H1 (cell line): Measurements from ENCODE around the gene CAPN7. TPM values are rescaled to one million over a fixed set of nuclear protein-coding genes. Genes with fewer than 3 reads are reported as not detected.

Experiments
- CTCF ChIA-PET: fragments of 300-600 bp; sonication (Branson Sonifier 250); formaldehyde crosslinking; loops from one replicate; lab custom pipeline; 2021; ENCODE audit not compliant: partially characterized antibody; lab: Charles Lee
- POLR2A ChIA-PET: fragments of 300-600 bp; sonication (Branson Sonifier 250); formaldehyde crosslinking; loops from one replicate; lab custom pipeline; 2021; ENCODE audit warnings: inconsistent platforms; ENCODE audit not compliant: partially characterized antibody; lab: Charles Lee
- DNase-seq, 2 experiments: peaks; one replicate each; pipeline versions ENCODE4 v3.0.0 to v3.0.0-alpha.2; 2010 to 2022; ENCODE audit warnings: low spot score in 2 of 2, low read depth in 1 of 2, mixed read lengths in 1 of 2
- FAIRE-seq: peaks from 2 replicates; lab custom pipeline; 2011; peaks lifted over from hg19 to GRCh38; lab: Jason Lieb, UNC
- H2AFZ ChIP-seq: 2 replicates; pipeline ENCODE4 v1.8.1; 2012; ENCODE audit warnings: low read length, inconsistent platforms
- H2AK5ac ChIP-seq: 2 replicates; pipeline ENCODE4 v1.6.1; 2013; ENCODE audit warnings: low read depth, low read length
- H2BK120ac ChIP-seq: replicated peaks from 2 replicates; pipeline ENCODE3; 2013; ENCODE audit warnings: low read depth, low read length, inconsistent platforms
- H2BK12ac ChIP-seq: 2 replicates; pipeline ENCODE4 v1.6.1; 2013; ENCODE audit warnings: low read depth, low read length
- H2BK15ac ChIP-seq: 2 replicates; pipeline ENCODE4 v1.6.1; 2013; ENCODE audit warnings: low read length
- H2BK20ac ChIP-seq: 2 replicates; pipeline ENCODE4 v1.6.1; 2013; ENCODE audit warnings: low read length
- H2BK5ac ChIP-seq: 2 replicates; pipeline ENCODE4 v1.6.1; 2013; ENCODE audit warnings: low read depth, low read length
- H3K14ac ChIP-seq: 2 replicates; pipeline ENCODE4 v1.6.1; 2013; ENCODE audit warnings: inconsistent platforms; ENCODE audit not compliant: insufficient read length
- H3K18ac ChIP-seq: 2 replicates; pipeline ENCODE4 v1.6.1; 2013; ENCODE audit warnings: low read length; ENCODE audit errors: extremely low read depth
- H3K23ac ChIP-seq: 2 replicates; pipeline ENCODE4 v1.6.1; 2013; ENCODE audit warnings: inconsistent platforms; ENCODE audit not compliant: insufficient read length
- H3K23me2 ChIP-seq: 2 replicates; pipeline ENCODE4 v1.6.1; 2013; ENCODE audit warnings: low read depth, low read length
- H3K27ac ChIP-seq: 2 replicates; pipeline ENCODE4 v1.6.1; 2011; ENCODE audit warnings: low read depth, low read length, inconsistent platforms
- H3K27me3 ChIP-seq, 4 experiments: replicated peaks in 1 of 4; 1 replicate in 1 of 4; 2 replicates in 3 of 4; pipeline versions ENCODE4 v1.6.1 to v1.8.1; 2011 to 2013; ENCODE audit warnings: low read length in 3 of 4, mild to moderate bottlenecking in 3 of 4, inconsistent platforms in 2 of 4, mixed read lengths in 2 of 4, moderate library complexity in 1 of 4; ENCODE audit not compliant: control insufficient read depth in 3 of 4, insufficient read depth in 3 of 4; ENCODE audit errors: extremely low read depth in 1 of 4
- H3K36me3 ChIP-seq, 4 experiments: 2 replicates each; pipeline versions ENCODE4 v1.6.1 to v1.8.1; 2011 to 2013; ENCODE audit warnings: mild to moderate bottlenecking in 4 of 4, low read length in 3 of 4, moderate library complexity in 2 of 4, control low read depth in 1 of 4, inconsistent platforms in 1 of 4; ENCODE audit not compliant: insufficient read depth in 4 of 4, control insufficient read depth in 2 of 4
- H3K4ac ChIP-seq: replicated peaks from 2 replicates; pipeline ENCODE3; 2013; ENCODE audit warnings: low read length, low read depth, mixed read lengths, inconsistent platforms; ENCODE audit not compliant: insufficient read length
- H3K4me1 ChIP-seq, 4 experiments: replicated peaks in 1 of 4; 1 replicate in 1 of 4; 2 replicates in 3 of 4; pipeline versions ENCODE4 v1.6.1 to v1.8.1; 2011 to 2013; ENCODE audit warnings: low read length in 3 of 4, inconsistent platforms in 2 of 4, mixed read lengths in 1 of 4; ENCODE audit not compliant: insufficient read depth in 4 of 4, control insufficient read depth in 3 of 4
- H3K4me2 ChIP-seq, 2 experiments: 2 replicates each; pipeline versions ENCODE4 v1.6.1 to v1.8.1; 2011 to 2013; ENCODE audit warnings: low read depth in 2 of 2, low read length in 2 of 2, control low read depth in 1 of 2, inconsistent platforms in 1 of 2, mild to moderate bottlenecking in 1 of 2; ENCODE audit not compliant: insufficient read depth in 1 of 2
- H3K4me3 ChIP-seq, 4 experiments: fragments of 200-600, 300-600 bp in 1 of 4; sonication (generic), shearing (Covaris generic), sonication (Bioruptor Twin) in 1 of 4; 2 replicates each; pipeline versions ENCODE4 v1.5.1 to v1.8.1; 2011 to 2016; ENCODE audit warnings: low read length in 4 of 4, low read depth in 3 of 4, control low read depth in 2 of 4, inconsistent platforms in 2 of 4, mild to moderate bottlenecking in 2 of 4, mixed read lengths in 1 of 4, moderate library complexity in 1 of 4; ENCODE audit not compliant: insufficient read depth in 2 of 4; ENCODE audit errors: extremely low read depth in 1 of 4
- H3K56ac ChIP-seq: replicated peaks from 2 replicates; pipeline ENCODE3; 2013; ENCODE audit warnings: low read depth, mild to moderate bottlenecking, mixed read lengths, low read length, inconsistent platforms; ENCODE audit not compliant: insufficient read length
- H3K79me1 ChIP-seq: 2 replicates; pipeline ENCODE4 v1.6.1; 2013; ENCODE audit warnings: low read depth, low read length, control low read depth
- H3K79me2 ChIP-seq, 2 experiments: 2 replicates each; pipeline versions ENCODE4 v1.6.1 to v1.8.1; 2012 to 2013; ENCODE audit warnings: low read length in 2 of 2, mild to moderate bottlenecking in 2 of 2, inconsistent platforms in 1 of 2; ENCODE audit not compliant: insufficient read depth in 2 of 2, control insufficient read depth in 1 of 2
- H3K9ac ChIP-seq, 4 experiments: replicated peaks in 1 of 4; 1 replicate in 1 of 4; 2 replicates in 3 of 4; pipeline versions ENCODE4 v1.6.1 to v1.8.1; 2011 to 2013; ENCODE audit warnings: low read depth in 3 of 4, low read length in 3 of 4, control low read depth in 2 of 4, mild to moderate bottlenecking in 2 of 4, moderate library complexity in 2 of 4, inconsistent platforms in 1 of 4; ENCODE audit errors: extremely low read depth in 1 of 4
- H3K9me3 ChIP-seq, 2 experiments: 2 replicates each; pipeline versions ENCODE4 v1.6.1 to v1.8.1; 2012 to 2013; ENCODE audit warnings: mild to moderate bottlenecking in 2 of 2, moderate library complexity in 2 of 2, control low read depth in 1 of 2, inconsistent platforms in 1 of 2, low read depth in 1 of 2, low read length in 1 of 2, mixed read lengths in 1 of 2; ENCODE audit not compliant: insufficient read depth in 2 of 2
- H4K20me1 ChIP-seq, 2 experiments: replicated peaks in 1 of 2; 2 replicates each; pipeline versions ENCODE3 to v1.8.1; 2011 to 2013; ENCODE audit warnings: inconsistent platforms in 2 of 2, low read length in 2 of 2, mild to moderate bottlenecking in 1 of 2; ENCODE audit not compliant: insufficient read depth in 2 of 2, control insufficient read depth in 1 of 2
- H4K5ac ChIP-seq: 2 replicates; pipeline ENCODE4 v1.6.1; 2013; ENCODE audit warnings: low read length, low read depth, mixed read lengths, inconsistent platforms; ENCODE audit not compliant: insufficient read length
- H4K8ac ChIP-seq: 2 replicates; pipeline ENCODE4 v1.8.0; 2013; ENCODE audit warnings: mild to moderate bottlenecking, moderate library complexity, low read length, inconsistent platforms; ENCODE audit not compliant: insufficient read depth; ENCODE audit errors: extremely low read depth
- H4K91ac ChIP-seq: replicated peaks from 2 replicates; pipeline ENCODE3; 2013; ENCODE audit warnings: low read length, mixed read lengths, inconsistent platforms; ENCODE audit not compliant: insufficient read length
- ATF2 ChIP-seq: IDR thresholded peaks from 2 replicates; pipeline ENCODE4 v1.6.1; 2012; ENCODE audit warnings: low read length, inconsistent platforms
- CBX8 ChIP-seq: fragments of 300-800, 300-1000 bp; sonication (generic); IDR thresholded peaks from 2 replicates; pipeline ENCODE4 v1.7.1; 2016; ENCODE audit warnings: low read depth, low read length, borderline replicate concordance
- CHD1 ChIP-seq: IDR thresholded peaks from 2 replicates; pipeline ENCODE4 v1.6.1; 2012; ENCODE audit warnings: low read depth, low read length, improper control_type of control experiment
- GTF2F1 ChIP-seq: IDR thresholded peaks from 2 replicates; pipeline ENCODE4 v1.6.1; 2012; ENCODE audit warnings: low read depth, low read length, improper control_type of control experiment, borderline replicate concordance
- HDAC6 ChIP-seq: IDR thresholded peaks from one replicate; pipeline ENCODE4 v1.7.1; 2012; ENCODE audit warnings: low read depth, mild to moderate bottlenecking, inconsistent platforms, low read length, moderate library complexity
- MAX ChIP-seq: IDR thresholded peaks from 2 replicates; pipeline ENCODE4 v1.6.1; 2012; ENCODE audit warnings: inconsistent platforms
- RBBP5 ChIP-seq: IDR thresholded peaks from 2 replicates; pipeline ENCODE4 v1.7.1; 2012; ENCODE audit warnings: low read depth, mild to moderate bottlenecking, inconsistent platforms, low read length, moderate library complexity, borderline replicate concordance
- SP1 ChIP-seq: IDR thresholded peaks from 2 replicates; pipeline ENCODE4 v1.6.1; 2011; ENCODE audit warnings: low read depth, low read length
- USF2 ChIP-seq: IDR thresholded peaks from 2 replicates; pipeline ENCODE4 v1.6.1; 2011; ENCODE audit warnings: low read length, improper control_type of control experiment
- WGBS, 2 experiments: shearing (Covaris generic) in 1 of 2; methylation state at CpG; one replicate each; pipeline versions ENCODE4 v1.1.6 to v1.1.7; 2013 to 2015; ENCODE audit warnings: low lambda C conversion rate in 2 of 2, mixed read lengths in 2 of 2, inconsistent platforms in 1 of 2, low coverage in 1 of 2, missing lambda C conversion rate in 1 of 2; ENCODE audit not compliant: insufficient replicate concordance in 2 of 2, insufficient coverage in 1 of 2, insufficient read length in 1 of 2; ENCODE audit errors: extremely low coverage in 1 of 2, missing lambda C conversion rate in 1 of 2; 5-methylcytosine and 5-hydroxymethylcytosine counted together
- polyA plus RNA-seq, 7 experiments: library from polyadenylated mRNA; depleted of rRNA in 3 of 7; stranded (reverse) in 5 of 7; unstranded in 2 of 7; fragments of >200 nt in 5 of 7; fragments of 200-250 nt in 2 of 7; gene quantifications; 1 replicate in 5 of 7; 2 replicates in 1 of 7; 4 replicates in 1 of 7; pipeline versions ENCODE4 v1.2.1 to v1.2.3, GENCODE V29; 2011 to 2013; ENCODE audit warnings: missing spikeins in 2 of 7, mixed read lengths in 2 of 7
- total RNA-seq: library from RNA; stranded (reverse); fragmentation: NEBNext Ultra II Directional; extraction: Animal tissue kit (Norgen Biotek cat#: 25700); gene quantifications from 2 replicates; pipeline ENCODE4 v1.2.1, GENCODE V29; 2021

The CAPN7 gene
- total and polyA plus RNA-seq, 2 of the 8 experiments (the other 6 are each of a cell fraction or from before 2014, with no cell fraction given): 5.3 to 13.2 TPM

GRCh38 chr3:15288331-15289035 lies 82.4 kb downstream of the CAPN7 start:
- no peak overlapping the region for H3K4me2 ChIP-seq
- DNase-seq (no peak), FAIRE-seq (no peak)
- no peaks in the 10 kb centered on the region for H3K27me3 ChIP-seq
- CTCF ChIA-PET: interaction anchor here (0.9 to 13.8 kb wide), 7 partner anchors 8 to 91 kb away, joined by 3 to 180 read pairs (median 6); partner anchors contain the start of gene SH3BP5
- peaks cover 2% of the 10 kb centered on the region; the same call in 1 of the 2 replicates for H3K79me1 ChIP-seq
- H3K18ac ChIP-seq: no peak overlapping the region
- H3K9ac ChIP-seq: no peak overlapping the region
- peaks cover 0 to under 1% of the 10 kb centered on the region in 2 experiments for H4K20me1 ChIP-seq
- peaks cover 0 to 6% (median under 1%) of the 10 kb centered on the region in 4 experiments; a peak in 2 of 7 replicates for H3K4me1 ChIP-seq
- H4K8ac ChIP-seq: no peak overlapping the region
- H3K36me3 ChIP-seq: no peaks in the 10 kb centered on the region
- 92% methylated on average over 10 of the region's 10 CpGs; no CpG with 5 or more reads in 1 of the 2 experiments for WGBS, 2 experiments
- H3K23me2 ChIP-seq: no peaks in the 10 kb centered on the region
- no peak overlapping the region for H3K56ac ChIP-seq
- H3K4ac ChIP-seq: no peak overlapping the region
- no peak overlapping the region for H3K4me3 ChIP-seq
- H3K14ac ChIP-seq: no peak overlapping the region
- H3K79me2 ChIP-seq: no peaks in the 10 kb centered on the region
- H2AK5ac ChIP-seq: no peak overlapping the region
- no peak overlapping the region for H4K5ac ChIP-seq
- no peak overlapping the region for H2BK5ac ChIP-seq
- H2BK120ac ChIP-seq: no peak overlapping the region
- H2BK12ac ChIP-seq: no peak overlapping the region
- no peaks in the 10 kb centered on the region for H3K9me3 ChIP-seq
- no peak overlapping the region for H2BK20ac ChIP-seq
- no peak overlapping the region for H3K23ac ChIP-seq
- H4K91ac ChIP-seq: no peak overlapping the region
- H3K27ac ChIP-seq: no peak overlapping the region
- POLR2A ChIA-PET: interaction anchor here (1.3 kb wide), 1 partner anchor 44 kb away, joined by 3 read pairs; the partner anchor contains the start of gene SH3BP5
- H2AFZ ChIP-seq: no peak overlapping the region
- H2BK15ac ChIP-seq: no peak overlapping the region
- TF ChIP-seq RBBP5: no peak
- no peak for TF ChIP-seq GTF2F1
- TF ChIP-seq MAX: no peak
- no peak for TF ChIP-seq CHD1
- no peak for TF ChIP-seq HDAC6
- TF ChIP-seq ATF2: no peak
- TF ChIP-seq SP1: no peak
- no peak for TF ChIP-seq CBX8
- TF ChIP-seq USF2: no peak
